ENCODE data around the gene RBPMS2. TPM values are rescaled to one million over a fixed set of nuclear protein-coding genes. Genes with fewer than 3 reads are reported as not detected.
A peak's percentile ranks its signal among the peaks of the same experiment; 100 is the strongest.

RBPMS2 gene
- total RNA-seq, 1 experiment from 2014 or later, result 181 TPM

DNA sequence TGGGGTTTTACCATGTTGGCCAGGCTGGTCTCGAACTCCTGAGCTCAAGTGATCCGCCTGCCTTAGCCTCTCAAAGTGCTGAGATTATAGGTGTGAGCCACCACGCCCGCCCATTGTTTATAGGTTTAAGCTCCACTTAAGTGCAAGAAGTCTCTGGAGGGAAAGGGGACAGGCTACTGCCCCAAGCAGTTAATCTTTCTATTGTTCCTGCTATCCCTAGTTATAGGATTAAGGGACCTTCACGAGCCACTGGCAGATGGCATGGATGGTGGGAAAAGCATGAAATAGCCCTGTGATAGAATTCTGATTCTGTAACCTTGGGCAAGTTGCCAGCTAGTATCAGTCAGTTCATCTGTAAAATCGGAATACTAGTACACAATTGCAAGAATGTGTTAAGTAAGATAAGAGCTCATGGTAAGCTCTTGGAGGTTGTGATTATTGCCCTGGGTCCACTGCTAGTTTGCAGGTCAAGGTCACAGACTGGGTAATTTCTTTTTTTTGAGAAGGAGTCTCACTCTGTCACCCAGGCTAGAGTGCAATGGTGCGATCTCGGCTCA, 5.3 kb upstream of the RBPMS2 start:
- H3K4me1 ChIP-seq (ENCODE audit: insufficient read depth, low read length), result peaks cover 14% of the 10 kb centered on the region; the same call in 1 of the 2 replicates
- H3K23me2 ChIP-seq (ENCODE audit: insufficient read length, low read depth, low read length, poor library complexity, severe bottlenecking), result peaks cover 7% of the 10 kb centered on the region
- no peak overlapping the region for H4K5ac ChIP-seq (ENCODE audit: insufficient read length, low read depth, low read length)
- H2BK5ac ChIP-seq (ENCODE audit: insufficient read length, low read length), result no peak overlapping the region
- Mint-ChIP-seq H3K36me3 (ENCODE audit: insufficient read depth in 1 of 3, low read depth in 3 of 3) (no peaks in the 10 kb centered on the region; a peak in 2 of 7 replicates), H3K27ac (no peak overlapping the region), H3K9me3 (no peaks in the 10 kb centered on the region), H3K27me3 (ENCODE audit: low read depth) (no peaks in the 10 kb centered on the region), H3K4me1 (peaks cover 47 to 53% of the 10 kb centered on the region in 2 experiments), H3K4me3 (peak overlapping the region in 1 of 2 experiments; percentile 14; a peak in 1 of 5 replicates)
- H3K14ac ChIP-seq (ENCODE audit: insufficient read depth, low read length), result no peak overlapping the region
- no peak overlapping the region for H3K27ac ChIP-seq (ENCODE audit: insufficient read length, low read depth, low read length)
- H3T11ph ChIP-seq (ENCODE audit: low read length), result no peak overlapping the region
- H2AFZ ChIP-seq (ENCODE audit: low read length), result no peak overlapping the region
- no peaks in the 10 kb centered on the region for H3K9me3 ChIP-seq (ENCODE audit: control insufficient read depth, low read depth, low read length)
- H4K91ac ChIP-seq (ENCODE audit: insufficient read length, low read depth, low read length), result no peak overlapping the region
- H2AK5ac ChIP-seq (ENCODE audit: insufficient read length, low read length), result no peak overlapping the region
- no peak overlapping the region for H2BK12ac ChIP-seq (ENCODE audit: insufficient read length, low read depth, low read length)
- no peak overlapping the region for H2BK120ac ChIP-seq (ENCODE audit: low read depth, low read length, poor library complexity, severe bottlenecking)
- H3K79me1 ChIP-seq (ENCODE audit: insufficient read depth, low read depth, low read length, poor library complexity, severe bottlenecking), result no peaks in the 10 kb centered on the region
- H3K9ac ChIP-seq (ENCODE audit: extremely low read depth, insufficient read length, low read length), result no peak overlapping the region
- H2BK15ac ChIP-seq (ENCODE audit: low read depth, low read length), result no peak overlapping the region
- H3K79me2 ChIP-seq (ENCODE audit: insufficient read depth, low read length), result peaks cover 3% of the 10 kb centered on the region; the same call in 1 of the 2 replicates
- H3K4me2 ChIP-seq (ENCODE audit: insufficient read depth, insufficient read length, low read length), result no peak overlapping the region
- no peak overlapping the region for H3K18ac ChIP-seq (ENCODE audit: insufficient read length, low read depth, low read length)
- no peaks in the 10 kb centered on the region for H4K20me1 ChIP-seq (ENCODE audit: control insufficient read depth, insufficient read depth, insufficient read length)
- no peak overlapping the region for H3K23ac ChIP-seq (ENCODE audit: insufficient read length, low read depth, low read length)
- no peak overlapping the region for H4K8ac ChIP-seq (replicated peaks; ENCODE audit: insufficient read length, low read depth, low read length)
- H3K27me3 ChIP-seq (ENCODE audit: insufficient read depth, low read length), result no peaks in the 10 kb centered on the region
- TF ChIP-seq, protein P1, sequence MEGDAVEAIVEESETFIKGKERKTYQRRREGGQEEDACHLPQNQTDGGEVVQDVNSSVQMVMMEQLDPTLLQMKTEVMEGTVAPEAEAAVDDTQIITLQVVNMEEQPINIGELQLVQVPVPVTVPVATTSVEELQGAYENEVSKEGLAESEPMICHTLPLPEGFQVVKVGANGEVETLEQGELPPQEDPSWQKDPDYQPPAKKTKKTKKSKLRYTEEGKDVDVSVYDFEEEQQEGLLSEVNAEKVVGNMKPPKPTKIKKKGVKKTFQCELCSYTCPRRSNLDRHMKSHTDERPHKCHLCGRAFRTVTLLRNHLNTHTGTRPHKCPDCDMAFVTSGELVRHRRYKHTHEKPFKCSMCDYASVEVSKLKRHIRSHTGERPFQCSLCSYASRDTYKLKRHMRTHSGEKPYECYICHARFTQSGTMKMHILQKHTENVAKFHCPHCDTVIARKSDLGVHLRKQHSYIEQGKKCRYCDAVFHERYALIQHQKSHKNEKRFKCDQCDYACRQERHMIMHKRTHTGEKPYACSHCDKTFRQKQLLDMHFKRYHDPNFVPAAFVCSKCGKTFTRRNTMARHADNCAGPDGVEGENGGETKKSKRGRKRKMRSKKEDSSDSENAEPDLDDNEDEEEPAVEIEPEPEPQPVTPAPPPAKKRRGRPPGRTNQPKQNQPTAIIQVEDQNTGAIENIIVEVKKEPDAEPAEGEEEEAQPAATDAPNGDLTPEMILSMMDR (conservative IDR thresholded peaks at IDR 0.05), result no peak
- H3K4ac ChIP-seq (ENCODE audit: low read depth, low read length), result no peak overlapping the region
- WGBS (ENCODE audit: extremely low coverage, insufficient read length, low lambda C conversion rate), result no CpG with 5 or more reads among the region's 8 CpGs
- no peak overlapping the region for H3K56ac ChIP-seq (ENCODE audit: insufficient read length, low read depth, low read length)
- no peak for DNase-seq
- no peak overlapping the region for H2BK20ac ChIP-seq (ENCODE audit: low read depth, low read length, poor library complexity, severe bottlenecking)
